GM10847 (cell line): ENCODE results near the gene UBE2C.

ENCODE experiments used
- POLR2A ChIP-seq: IDR thresholded peaks from 2 replicates; pipeline ENCODE4 v1.6.1; 2011; ENCODE audit not compliant: insufficient read length; ENCODE audit errors: extremely low read depth

Gene UBE2C

GRCh38 chr20:45842169-45842812, 29.8 kb downstream of the UBE2C start:
- TF ChIP-seq POLR2A: no peak

GRCh38 chr20:45843506-45843905, 31.1 kb downstream of the UBE2C start:
- TF ChIP-seq POLR2A: no peak

GRCh38 chr20:45845452-45845851, 33.0 kb downstream of the UBE2C start:
- no peak for TF ChIP-seq POLR2A

- TF ChIP-seq POLR2A: no peak
Observed at GRCh38 chr20:45848421-45848820, 36.0 kb downstream of the UBE2C start.

- TF ChIP-seq POLR2A: no peak
Observed at GRCh38 chr20:45848969-45849582, 36.6 kb downstream of the UBE2C start.

- no peak for TF ChIP-seq POLR2A
Observed at GRCh38 chr20:45850238-45850637, 37.8 kb downstream of the UBE2C start.

GRCh38 chr20:45850926-45851325, 38.5 kb downstream of the UBE2C start:
- no peak for TF ChIP-seq POLR2A

GRCh38 chr20:45851501-45851900, 39.1 kb downstream of the UBE2C start:
- TF ChIP-seq POLR2A: no peak

- no peak for TF ChIP-seq POLR2A
Observed at GRCh38 chr20:45852326-45852725, 39.9 kb downstream of the UBE2C start.

GRCh38 chr20:45853484-45853883, 41.0 kb downstream of the UBE2C start:
- TF ChIP-seq POLR2A: no peak

GRCh38 chr20:45857114-45857881, 44.9 kb downstream of the UBE2C start, which contains the start of the genes ACOT8 and ZSWIM3:
TSS of gene ACOT8 (minus strand) at chr20:45857392. CDS start at chr20:45857315, 77 bp downstream.
TSS of gene ZSWIM3 (plus strand) at chr20:45857614. CDS start at chr20:45857826, 212 bp downstream.
- peak; percentile 82 for TF ChIP-seq POLR2A

GRCh38 chr20:45857882-45858216, 45.4 kb downstream of the UBE2C start:
- no peak for TF ChIP-seq POLR2A

- TF ChIP-seq POLR2A: no peak
Observed at GRCh38 chr20:45859916-45860315, 47.5 kb downstream of the UBE2C start.

- TF ChIP-seq POLR2A: no peak
Observed at GRCh38 chr20:45860560-45861220, 48.2 kb downstream of the UBE2C start.

GRCh38 chr20:45861221-45862075, 49.0 kb downstream of the UBE2C start:
- no peak for TF ChIP-seq POLR2A
